Testis (tissue), 3 donors: Measurements from ENCODE around the gene RGS4. TPM values are rescaled to one million over a fixed set of nuclear protein-coding genes. Genes with fewer than 3 reads are reported as not detected.
A peak's percentile ranks its signal among the peaks of the same experiment; 100 is the strongest.

ENCODE experiments used
- DNase-seq: peaks from one replicate; pipeline ENCODE4 v3.0.0-alpha.2; 2019
- H3K27ac ChIP-seq, 2 donors: fragments of 200-600 bp; sonication (generic); one replicate each; pipeline ENCODE4 v1.5.1; 2019
- H3K27me3 ChIP-seq: fragments of 200-600 bp; sonication (generic); one replicate; pipeline ENCODE4 v1.5.1; 2019
- H3K36me3 ChIP-seq: fragments of 200-600 bp; sonication (generic); one replicate; pipeline ENCODE4 v1.5.1; 2017; ENCODE audit warnings: low read depth; ENCODE audit errors: missing control alignments
- H3K4me1 ChIP-seq: fragments of 200-600 bp; sonication (generic); one replicate; pipeline ENCODE4 v1.5.1; 2019
- H3K4me3 ChIP-seq, 2 donors: fragments of 200-600 bp; sonication (generic); one replicate each; pipeline ENCODE4 v1.5.1; 2017 to 2019
- H3K9me3 ChIP-seq: fragments of 200-600 bp; sonication (generic); one replicate; pipeline ENCODE4 v1.5.1; 2017
- POLR2A ChIP-seq: fragments of 450-650 bp; IDR thresholded peaks from one replicate; pipeline ENCODE4 v1.6.1; 2017; ENCODE audit warnings: antibody characterized with exemption, mild to moderate bottlenecking, moderate library complexity
- WGBS, 2 donors: methylation state at CpG; one replicate each; pipeline ENCODE4 v1.1.5; 2018; 5-methylcytosine and 5-hydroxymethylcytosine counted together
- intact Hi-C: fragments of 100-400 bp; cut with DNase I; formaldehyde crosslinking; loops from one replicate; pipeline ENCODE4 v1.15.1; 2023; ENCODE audit warnings: low total_unique reads
- polyA plus RNA-seq: library from polyadenylated mRNA; stranded (reverse); fragments of 350-450 nt; fragmentation: Illumina TruSeq; extraction: RNeasy Lipid Tissue Mini Kit (QIAGEN cat#74804); gene quantifications from one replicate; pipeline ENCODE4 v1.2.3, GENCODE V29; 2014; ENCODE audit warnings: low read depth, low replicate concordance; ENCODE audit not compliant: insufficient read depth
- total RNA-seq, 2 donors: library from RNA; depleted of rRNA; stranded (reverse); fragments of >200 nt; gene quantifications; one replicate each; pipeline ENCODE4 v1.2.3, GENCODE V29; 2016
- TF ChIP-seq, protein P1 (sequence below), 3 experiments: fragments of 450-650 bp in 2 of 3; fragments of 200-600 bp in 1 of 3; sonication (generic) in 1 of 3; IDR thresholded peaks; one replicate each; pipeline ENCODE4 v1.5.1; 2016 to 2019; ENCODE audit warnings: antibody characterized with exemption in 3 of 3, mild to moderate bottlenecking in 2 of 3, moderate library complexity in 1 of 3

RGS4 gene
- total and polyA plus RNA-seq, 3 donors from 2014 or later, result 3.4 to 8.9 (median 3.5) TPM

DNA sequence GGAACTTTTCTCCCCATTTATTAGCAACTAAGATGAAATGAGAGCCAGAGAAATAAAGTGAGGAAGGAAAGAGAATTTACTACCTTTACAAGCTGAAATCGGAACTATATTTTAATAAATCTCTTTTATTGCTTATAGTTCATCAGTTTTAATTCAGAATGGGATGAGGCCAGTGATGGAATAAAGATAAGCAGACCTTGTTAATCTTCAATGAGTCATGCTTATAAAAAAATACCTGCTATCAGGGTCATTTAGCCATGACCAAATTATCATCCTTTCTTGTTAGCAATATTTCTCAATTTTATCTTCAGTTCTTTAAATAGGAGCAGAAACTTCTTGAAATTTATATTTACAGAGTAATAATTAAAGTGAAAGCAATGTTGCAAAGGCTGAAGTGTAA, 26.1 kb downstream of the RGS4 start:
- peak overlapping the region; percentile 42 to 59 for H3K27ac ChIP-seq
- no peaks in the 10 kb centered on the region for H3K27me3 ChIP-seq
- intact Hi-C loops, result no loop called here
- no peak for DNase-seq
- no peaks in the 10 kb centered on the region for H3K9me3 ChIP-seq
- 44 to 50% methylated on average over 1 of the region's 1 CpG for WGBS, 2 donors
- no peak overlapping the region for H3K4me3 ChIP-seq
- no peaks in the 10 kb centered on the region for H3K36me3 ChIP-seq
- peaks cover 4% of the 10 kb centered on the region for H3K4me1 ChIP-seq
- TF ChIP-seq POLR2A, result no peak
- TF ChIP-seq, protein P1, sequence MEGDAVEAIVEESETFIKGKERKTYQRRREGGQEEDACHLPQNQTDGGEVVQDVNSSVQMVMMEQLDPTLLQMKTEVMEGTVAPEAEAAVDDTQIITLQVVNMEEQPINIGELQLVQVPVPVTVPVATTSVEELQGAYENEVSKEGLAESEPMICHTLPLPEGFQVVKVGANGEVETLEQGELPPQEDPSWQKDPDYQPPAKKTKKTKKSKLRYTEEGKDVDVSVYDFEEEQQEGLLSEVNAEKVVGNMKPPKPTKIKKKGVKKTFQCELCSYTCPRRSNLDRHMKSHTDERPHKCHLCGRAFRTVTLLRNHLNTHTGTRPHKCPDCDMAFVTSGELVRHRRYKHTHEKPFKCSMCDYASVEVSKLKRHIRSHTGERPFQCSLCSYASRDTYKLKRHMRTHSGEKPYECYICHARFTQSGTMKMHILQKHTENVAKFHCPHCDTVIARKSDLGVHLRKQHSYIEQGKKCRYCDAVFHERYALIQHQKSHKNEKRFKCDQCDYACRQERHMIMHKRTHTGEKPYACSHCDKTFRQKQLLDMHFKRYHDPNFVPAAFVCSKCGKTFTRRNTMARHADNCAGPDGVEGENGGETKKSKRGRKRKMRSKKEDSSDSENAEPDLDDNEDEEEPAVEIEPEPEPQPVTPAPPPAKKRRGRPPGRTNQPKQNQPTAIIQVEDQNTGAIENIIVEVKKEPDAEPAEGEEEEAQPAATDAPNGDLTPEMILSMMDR (IDR thresholded peaks at IDR 0.05), result no peak

DNA sequence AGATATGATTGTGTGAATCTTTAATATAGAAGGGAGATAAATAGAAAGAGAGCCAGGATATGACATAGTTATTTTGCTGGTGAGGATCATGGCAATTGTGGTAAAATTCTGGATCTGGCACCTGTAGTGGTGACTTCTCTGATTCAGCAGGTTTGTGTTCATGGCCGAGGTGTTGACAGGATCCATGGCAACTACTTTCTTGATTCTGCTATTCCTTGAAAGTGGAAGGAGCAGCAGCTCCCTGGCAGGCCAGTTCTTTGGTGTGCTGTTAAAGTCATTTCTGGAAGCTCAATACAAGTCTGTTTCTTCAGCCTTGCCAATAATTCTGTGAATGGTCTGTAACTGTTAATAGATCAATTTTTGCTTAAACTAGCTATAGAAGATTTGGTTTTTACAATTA, 33.4 kb downstream of the RGS4 start:
- Histone ChIP-seq H3K36me3 (no peaks in the 10 kb centered on the region), H3K4me1 (no peaks in the 10 kb centered on the region), H3K27me3 (no peaks in the 10 kb centered on the region), H3K4me3 (no peak overlapping the region), H3K27ac (no peak overlapping the region), H3K9me3 (no peaks in the 10 kb centered on the region)
- intact Hi-C loops, result no loop called here
- DNase-seq, result no peak
- WGBS, 2 donors, result 91 to 94% methylated on average over 1 of the region's 1 CpG
- TF ChIP-seq, protein P1 (IDR thresholded peaks at IDR 0.05), result no peak
- TF ChIP-seq POLR2A, result no peak

DNA sequence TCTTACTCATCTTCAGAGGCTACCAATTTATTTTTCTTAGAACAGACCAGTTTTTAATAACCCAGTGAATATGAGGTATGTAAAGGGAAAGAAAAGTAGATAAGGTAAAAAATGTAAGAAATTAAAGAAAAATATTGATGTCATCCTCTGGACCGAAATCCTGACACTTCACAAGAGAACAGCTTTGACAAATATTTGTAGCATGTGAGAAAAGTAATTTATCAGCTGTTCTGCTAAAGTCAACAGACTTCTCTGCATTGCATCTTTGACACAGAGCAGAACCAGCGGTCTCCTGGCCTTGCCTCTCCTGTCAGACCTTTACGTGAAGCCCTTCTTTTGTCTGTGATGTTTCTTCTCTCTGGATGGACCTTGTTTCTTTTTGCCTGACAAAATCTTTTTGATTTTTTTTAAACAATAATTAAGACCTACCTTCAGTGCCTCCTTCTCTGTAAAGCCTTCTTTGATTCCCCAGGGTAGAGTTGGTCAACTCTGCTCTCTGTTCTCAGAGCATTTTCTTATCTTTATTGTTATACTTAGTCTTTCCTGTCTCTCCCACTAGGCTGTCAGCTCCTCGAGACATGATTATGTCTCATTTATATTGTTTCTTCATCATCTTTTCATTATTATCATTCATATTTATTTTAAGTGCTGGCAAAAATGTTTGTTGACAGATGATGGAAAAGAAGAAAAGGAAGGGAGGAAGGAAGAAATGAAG, 35.4 kb downstream of the RGS4 start:
- H3K36me3 ChIP-seq, result no peaks in the 10 kb centered on the region
- 79 to 80% methylated on average over 4 of the region's 4 CpGs for WGBS, 2 donors
- H3K9me3 ChIP-seq, result no peaks in the 10 kb centered on the region
- no peak overlapping the region for H3K4me3 ChIP-seq
- no peak for DNase-seq
- H3K27me3 ChIP-seq, result no peaks in the 10 kb centered on the region
- no peak for TF ChIP-seq POLR2A
- TF ChIP-seq, protein P1 (IDR thresholded peaks at IDR 0.05), result no peak
- H3K27ac ChIP-seq, result no peak overlapping the region
- intact Hi-C loops, result no loop called here
- H3K4me1 ChIP-seq, result no peaks in the 10 kb centered on the region

DNA sequence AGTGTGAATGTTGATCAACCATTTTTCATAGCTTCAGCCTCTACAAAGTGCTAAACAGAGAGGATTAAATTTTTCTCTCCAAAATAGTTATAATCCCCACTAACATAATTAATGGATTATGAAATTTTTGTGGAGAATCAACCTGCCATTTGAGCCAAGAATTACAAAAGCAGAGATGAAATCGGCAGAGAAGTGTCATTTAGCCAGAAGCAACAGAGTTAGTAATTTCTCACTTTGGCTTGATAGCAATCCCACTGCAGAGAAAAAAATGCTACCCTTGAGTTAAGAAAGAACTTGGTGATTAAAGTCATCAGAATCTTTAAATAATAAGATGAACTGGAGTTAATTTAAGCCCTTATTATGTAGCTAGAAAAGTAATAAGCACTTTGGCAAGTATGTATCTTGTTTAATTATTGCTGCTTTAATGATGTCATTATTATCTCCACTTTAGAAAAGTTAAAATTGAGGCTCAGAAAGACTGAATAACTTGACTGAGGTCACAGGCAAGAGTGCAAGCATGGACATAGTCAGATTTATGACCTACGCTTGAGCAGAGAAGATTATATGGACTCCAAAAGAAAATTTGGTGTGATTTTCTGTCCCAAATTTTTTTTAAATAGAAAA, 37.3 kb downstream of the RGS4 start:
- Histone ChIP-seq H3K4me3 (no peak overlapping the region), H3K4me1 (no peaks in the 10 kb centered on the region), H3K27me3 (no peaks in the 10 kb centered on the region), H3K36me3 (no peaks in the 10 kb centered on the region), H3K9me3 (no peaks in the 10 kb centered on the region), H3K27ac (no peak overlapping the region)
- no peak for DNase-seq
- intact Hi-C loops, result no loop called here
- WGBS, 2 donors, result 59 to 64% methylated on average over 2 of the region's 2 CpGs
- TF ChIP-seq POLR2A, result no peak
- TF ChIP-seq, protein P1 (IDR thresholded peaks at IDR 0.05), result no peak
